GM21717 (cell line): Measurements from ENCODE around the gene TOGARAM2.

Experiments used
- ATAC-seq: cut with Tn5 transposase; IDR thresholded peaks from one replicate; pipeline ENCODE4 v1.9.1; 2021; ENCODE audit warnings: mild to moderate bottlenecking, moderate library complexity; ENCODE audit not compliant: unreplicated experiment

The TOGARAM2 gene

DNA sequence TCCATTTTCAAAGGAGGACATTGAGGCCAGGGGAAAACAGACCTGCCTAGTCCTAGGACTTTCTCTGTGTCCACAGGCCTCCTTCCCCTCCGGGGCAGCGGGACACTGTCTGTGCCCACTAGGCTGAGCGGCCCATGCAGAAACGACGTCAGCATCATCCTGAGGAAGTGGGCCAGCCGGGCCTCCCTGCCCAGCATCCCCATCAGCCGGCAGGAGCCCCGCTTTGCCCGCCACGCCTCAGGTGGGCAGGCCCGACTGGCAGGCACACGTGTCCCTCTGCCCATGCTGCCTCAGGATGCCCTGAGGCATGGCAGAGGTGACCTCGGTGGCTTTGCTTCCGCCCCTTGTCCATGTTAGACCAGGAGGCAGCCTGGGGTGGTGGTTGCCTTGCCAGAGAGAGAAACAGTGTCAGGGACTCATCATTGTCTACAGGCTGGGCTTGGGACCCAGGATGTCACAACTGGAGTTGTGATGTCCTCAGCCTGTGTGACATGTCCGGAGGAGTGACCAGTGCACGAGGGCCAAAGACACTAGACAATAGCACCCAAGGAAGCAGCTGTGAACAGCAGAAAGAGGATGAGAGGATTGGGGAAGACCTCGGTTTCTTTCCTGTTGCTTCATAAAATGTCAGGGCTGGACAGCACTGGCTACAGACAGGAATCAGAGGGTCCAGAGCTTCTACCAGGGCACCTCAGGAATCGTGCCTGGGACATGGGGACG, 36.8 kb downstream of the TOGARAM2 start:
- no peak for ATAC-seq

DNA sequence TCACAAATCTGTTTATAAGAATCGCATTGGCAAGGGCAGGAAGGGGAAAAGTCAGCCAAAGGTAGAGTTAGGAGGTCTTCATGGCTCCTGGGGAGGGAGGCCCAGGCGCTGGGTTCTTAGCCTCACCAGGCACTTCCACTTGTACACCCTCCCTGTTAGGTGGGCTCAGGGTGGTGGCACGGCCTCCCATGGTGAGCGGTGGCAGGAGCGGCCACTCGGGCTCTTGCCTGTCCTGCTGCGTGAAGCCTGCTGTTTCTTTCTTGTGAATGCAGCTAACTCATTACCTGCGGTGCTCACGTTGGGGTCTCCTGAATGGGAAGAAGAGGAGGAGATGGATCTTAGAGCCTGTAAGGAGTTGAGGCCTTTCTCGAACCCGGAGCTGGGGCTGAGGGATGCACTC, 40.8 kb downstream of the TOGARAM2 start:
- no peak for ATAC-seq

GRCh38 chr2:29022679-29023078, 41.6 kb downstream of the TOGARAM2 start:
- no peak for ATAC-seq

GRCh38 chr2:29023188-29023587, 42.1 kb downstream of the TOGARAM2 start:
- no peak for ATAC-seq

GRCh38 chr2:29024882-29025430, 43.9 kb downstream of the TOGARAM2 start:
- ATAC-seq = no peak

GRCh38 chr2:29025711-29026110, 44.6 kb downstream of the TOGARAM2 start:
- no peak for ATAC-seq

- ATAC-seq = no peak
These were observed 49.9 kb downstream of the TOGARAM2 start for GRCh38 chr2:29031046-29031445.

GRCh38 chr2:29032189-29032588, 51.1 kb downstream of the TOGARAM2 start:
- no peak for ATAC-seq

GRCh38 chr2:29033172-29033571, 52.1 kb downstream of the TOGARAM2 start:
- ATAC-seq = no peak

- no peak for ATAC-seq
These were observed 52.6 kb downstream of the TOGARAM2 start for GRCh38 chr2:29033656-29034055.

DNA sequence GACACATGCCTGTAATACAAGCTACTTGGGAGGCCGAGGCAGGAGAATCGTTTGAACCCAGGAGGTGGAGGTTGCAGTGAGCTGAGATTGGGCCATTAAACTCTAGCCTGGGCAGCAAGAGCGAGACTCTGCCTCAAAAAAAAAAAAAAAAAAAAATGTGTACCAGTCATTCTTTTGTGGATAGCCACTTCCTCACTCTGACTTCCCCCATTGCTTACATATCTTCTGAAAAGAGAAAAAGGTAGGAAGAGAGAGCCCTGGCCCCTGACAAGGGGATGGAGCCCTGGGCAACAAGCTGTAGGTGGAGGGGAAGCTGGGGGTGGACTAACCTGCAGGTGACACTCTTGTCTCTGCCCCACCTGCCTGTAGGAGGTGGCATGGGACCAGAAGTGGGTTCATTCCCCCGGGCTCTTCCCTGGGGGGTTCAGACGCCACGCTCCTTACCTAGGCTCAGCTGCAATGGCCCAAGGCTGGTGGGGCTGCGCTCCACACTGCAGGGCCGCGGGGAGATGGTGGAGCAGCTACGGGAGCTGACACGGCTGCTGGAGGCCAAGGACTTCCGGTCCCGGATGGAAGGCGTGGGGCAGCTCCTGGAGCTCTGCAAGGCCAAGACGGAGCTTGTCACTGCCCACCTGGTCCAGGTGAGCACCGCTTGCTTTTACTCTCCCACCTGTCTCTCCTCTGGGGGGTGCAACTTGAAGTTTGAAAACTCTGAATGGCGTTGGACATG, 54.1 kb downstream of the TOGARAM2 start:
- ATAC-seq = no peak

- ATAC-seq = peak; percentile 65
These were observed 58.8 kb downstream of the TOGARAM2 start for GRCh38 chr2:29039718-29040480.

GRCh38 chr2:29040552-29040951, 59.5 kb downstream of the TOGARAM2 start:
- ATAC-seq = no peak

DNA sequence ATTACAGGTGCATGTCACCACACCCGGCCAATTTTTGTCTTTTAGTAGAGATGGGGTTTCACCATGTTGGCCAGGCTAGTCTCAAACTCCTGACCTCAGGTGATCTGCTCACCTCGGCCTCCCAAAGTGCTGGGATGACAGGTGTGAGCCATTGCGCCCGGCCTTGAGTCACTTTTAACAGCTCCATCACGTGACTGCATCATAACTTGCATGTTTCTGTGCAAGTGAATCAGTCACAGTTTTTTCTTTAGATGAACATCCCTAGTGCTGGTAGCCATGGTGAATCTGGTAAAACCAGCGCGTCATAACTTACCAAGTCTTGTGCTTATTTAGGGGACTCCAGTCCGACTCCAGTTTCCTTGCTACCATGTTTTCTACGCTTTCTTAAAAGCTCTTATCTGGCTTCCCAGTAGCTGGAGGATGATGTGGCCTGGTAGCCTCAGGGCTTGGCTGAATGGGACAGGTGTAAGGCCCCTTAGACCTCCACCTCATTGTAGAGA, 60.1 kb downstream of the TOGARAM2 start:
- ATAC-seq = no peak

GRCh38 chr2:29042561-29043075, 61.5 kb downstream of the TOGARAM2 start:
- no peak for ATAC-seq

DNA sequence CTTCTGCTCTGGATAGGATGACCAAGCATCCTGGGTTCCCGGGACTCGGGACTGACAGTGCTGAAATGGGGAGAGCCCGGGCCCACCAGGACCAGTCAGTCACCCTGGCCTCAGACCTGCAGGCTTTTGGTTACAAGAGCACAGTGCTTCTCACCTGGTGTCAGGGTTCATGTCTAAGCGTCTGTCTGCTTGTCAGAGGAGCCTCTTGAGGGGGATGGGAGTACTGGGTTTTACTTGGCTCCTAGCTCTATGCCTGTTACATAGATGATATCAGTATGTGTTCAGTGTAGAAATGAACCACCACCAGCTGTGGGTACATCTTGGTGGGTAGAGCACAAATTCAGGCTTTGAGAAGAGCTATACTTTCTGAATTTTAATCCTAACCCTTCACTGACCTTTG, 63.4 kb downstream of the TOGARAM2 start:
- ATAC-seq = no peak

GRCh38 chr2:29046321-29046720, 65.2 kb downstream of the TOGARAM2 start:
- no peak for ATAC-seq

- ATAC-seq = no peak
These were observed 66.2 kb downstream of the TOGARAM2 start for GRCh38 chr2:29047083-29047845.

DNA sequence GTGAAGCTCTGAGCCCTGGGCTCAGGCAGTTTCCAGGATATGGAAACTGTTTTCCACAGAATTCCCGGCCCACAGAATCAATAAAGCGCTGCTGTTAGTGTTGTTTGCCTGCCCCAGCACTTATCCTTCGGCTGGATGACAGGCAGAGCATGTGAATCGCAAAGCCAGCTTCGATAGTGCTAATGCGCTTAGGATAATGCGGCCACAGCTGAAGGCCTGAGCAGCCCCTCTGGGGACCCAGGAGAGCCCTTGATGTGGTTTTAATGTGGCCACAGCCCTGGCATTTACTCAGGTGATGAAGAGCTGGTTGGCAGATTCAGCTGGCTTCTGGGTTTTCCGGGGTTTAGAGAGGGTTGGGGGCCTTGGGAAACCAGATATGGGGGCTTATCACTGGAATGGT, 69.5 kb downstream of the TOGARAM2 start:
- ATAC-seq = no peak

- no peak for ATAC-seq
These were observed 70.6 kb downstream of the TOGARAM2 start for GRCh38 chr2:29051730-29052129.
